HG03571 (cell line): Measurements from ENCODE around the gene SSRP1.
A peak's percentile ranks its signal among the peaks of the same experiment; 100 is the strongest.
"Not testable (repeated sequence)": the region's sequence is repeated elsewhere in the genome, so short reads cannot be mapped to it uniquely, and the experiment has no call there.

Experiments used
- ATAC-seq: cut with Tn5 transposase; IDR thresholded peaks from one replicate; pipeline ENCODE4 v1.9.1; 2021; ENCODE audit not compliant: unreplicated experiment

The SSRP1 gene

DNA sequence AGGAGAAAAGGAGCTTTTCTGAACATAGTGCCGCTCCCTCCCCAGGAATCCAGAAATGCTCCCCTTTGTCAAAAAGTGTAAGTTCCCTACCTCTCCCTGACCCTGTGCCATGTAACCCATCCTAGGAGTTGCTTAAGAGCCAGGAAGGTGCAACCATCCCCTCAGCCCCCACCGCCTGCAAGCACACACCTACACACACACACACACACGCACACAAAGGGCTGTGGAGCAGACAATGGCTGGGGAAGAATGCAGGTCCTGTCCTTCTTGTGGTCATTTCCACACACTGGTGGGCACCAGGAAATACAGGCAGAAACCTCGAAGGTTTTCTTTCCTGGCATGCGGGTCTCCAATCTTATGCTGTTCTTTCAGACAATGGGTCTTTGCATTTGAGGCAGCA, 3.6 kb upstream of the SSRP1 start:
- ATAC-seq = no peak

- no peak for ATAC-seq
These were observed 2.5 kb upstream of the SSRP1 start, which contains the start of gene P2RX3 for GRCh38 chr11:57338142-57338541. Gene P2RX3, plus strand, starts transcription at chr11:57338352. Its CDS starts 199 bp downstream, at chr11:57338551.

- not testable (repeated sequence) for ATAC-seq
These were observed 1.2 kb upstream of the SSRP1 start for GRCh38 chr11:57336856-57337255.

- ATAC-seq = no peak
These were observed 497 bp upstream of the SSRP1 start for GRCh38 chr11:57336111-57336666.

- peak; percentile 2 for ATAC-seq
These were observed 709 bp downstream of the SSRP1 start for GRCh38 chr11:57335023-57335342.

DNA sequence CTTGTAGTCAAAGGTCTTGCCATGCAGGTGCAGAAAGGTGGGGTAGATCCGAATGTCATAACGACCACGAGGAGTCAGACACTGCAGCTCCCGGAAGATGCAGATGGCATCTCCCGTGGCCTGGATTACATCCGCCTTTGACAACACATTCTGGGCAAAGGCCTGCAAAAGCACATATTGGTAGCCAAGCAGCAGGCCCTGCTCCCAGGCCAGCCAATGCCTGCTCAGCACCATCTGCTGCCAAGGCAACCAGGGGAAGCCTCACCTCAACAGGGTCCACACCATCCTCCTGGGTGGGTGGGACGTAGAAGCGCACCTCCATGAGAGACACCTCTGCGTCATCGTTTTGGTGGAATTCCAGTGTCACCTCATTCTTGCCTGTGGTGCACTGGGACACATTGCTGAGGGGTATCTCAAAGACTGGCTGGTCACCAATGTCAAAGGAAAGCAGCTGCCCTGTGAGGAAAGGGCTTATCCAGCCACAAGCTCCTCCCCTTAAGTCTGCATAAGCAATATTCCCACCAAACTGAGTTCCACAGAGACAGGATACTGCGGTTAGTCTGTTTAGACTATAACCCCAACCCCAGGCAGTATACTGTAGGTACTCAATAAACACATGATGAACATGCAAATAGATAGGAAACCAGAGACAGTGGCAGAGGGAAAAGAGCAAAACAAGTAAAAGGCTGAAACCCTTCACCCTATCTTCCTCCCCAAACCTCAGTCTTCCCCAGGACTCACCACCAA, 2.8 kb downstream of the SSRP1 start:
- no peak for ATAC-seq

DNA sequence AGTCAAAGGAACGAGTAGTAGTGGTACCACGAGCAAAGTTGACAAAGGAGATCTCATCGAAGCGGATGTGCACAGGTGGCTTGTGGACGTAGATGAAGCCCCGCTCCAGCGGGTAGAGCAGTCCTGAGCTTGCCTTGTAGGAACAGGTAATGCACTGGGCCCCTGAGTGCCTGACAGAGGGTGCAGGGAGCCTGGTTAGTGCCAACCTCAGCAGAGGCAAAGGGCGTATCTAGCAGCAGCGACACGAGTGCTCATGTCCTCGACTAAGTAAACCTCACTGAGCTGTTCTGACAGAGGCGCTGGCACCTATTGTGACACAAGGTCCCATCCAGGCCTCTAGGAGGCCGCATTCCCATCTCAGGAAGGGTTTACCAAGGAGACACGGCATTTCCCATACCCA, 4.0 kb downstream of the SSRP1 start:
- ATAC-seq = no peak

DNA sequence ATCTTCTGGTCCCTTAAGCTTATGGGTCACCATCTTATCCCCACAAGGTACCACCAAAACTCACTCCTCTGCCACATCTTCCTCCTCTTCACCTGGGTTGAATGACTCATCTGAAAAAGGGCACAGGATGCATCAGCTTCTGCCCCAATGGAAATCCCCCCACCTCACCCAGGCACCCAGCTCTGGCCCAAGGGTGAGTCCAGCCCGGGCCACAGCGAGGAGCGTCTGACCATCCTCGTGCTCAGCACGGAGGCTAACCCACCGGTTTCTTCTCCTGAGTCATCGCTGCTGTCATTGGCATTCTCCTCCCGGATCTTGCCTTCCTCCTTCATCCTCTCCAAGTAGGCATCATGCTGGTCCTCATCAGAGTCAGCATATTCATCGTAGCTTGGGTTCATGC, 5.7 kb downstream of the SSRP1 start:
- ATAC-seq = no peak

- ATAC-seq = no peak
These were observed 8.0 kb downstream of the SSRP1 start for GRCh38 chr11:57327721-57328120.

DNA sequence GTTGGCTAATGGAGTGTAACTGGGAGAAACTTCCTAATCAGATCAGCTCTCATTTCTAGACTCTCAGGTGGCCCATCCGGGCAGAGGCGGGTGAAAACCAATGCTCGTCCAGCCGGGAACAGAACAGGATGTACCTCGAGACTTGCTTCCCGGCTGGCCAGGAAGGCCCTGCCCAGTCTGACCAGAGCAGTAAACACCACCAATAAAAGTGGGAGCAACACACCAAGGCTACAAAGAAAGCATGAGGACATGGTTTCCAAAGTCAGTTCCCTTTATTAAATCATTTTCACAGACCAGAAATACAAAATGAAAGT, 10.0 kb downstream of the SSRP1 start:
- no peak for ATAC-seq

GRCh38 chr11:57324886-57325734, 10.6 kb downstream of the SSRP1 start, which contains the start of gene TNKS1BP1:
Gene TNKS1BP1, minus strand, starts transcription at chr11:57324952. Its CDS starts 3,067 bp downstream, at chr11:57321885.
- ATAC-seq = peak; percentile 87

GRCh38 chr11:57324154-57324885, 11.4 kb downstream of the SSRP1 start:
- ATAC-seq = no peak

DNA sequence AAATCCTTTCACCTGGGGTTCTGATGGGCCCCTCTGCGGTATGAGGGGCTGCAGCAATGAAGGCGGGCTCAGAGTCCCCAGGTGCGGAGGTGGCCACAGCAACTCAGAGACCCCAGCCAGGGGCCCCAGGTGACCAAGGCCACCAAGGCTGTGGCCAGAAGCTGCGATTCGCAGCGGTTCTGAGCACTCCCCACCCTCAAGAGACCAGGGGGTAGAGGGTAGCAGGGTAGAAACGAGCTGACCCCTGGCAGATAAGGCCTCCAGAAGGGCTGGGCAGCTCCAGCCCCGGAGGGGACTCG, 11.9 kb downstream of the SSRP1 start:
- ATAC-seq = no peak

DNA sequence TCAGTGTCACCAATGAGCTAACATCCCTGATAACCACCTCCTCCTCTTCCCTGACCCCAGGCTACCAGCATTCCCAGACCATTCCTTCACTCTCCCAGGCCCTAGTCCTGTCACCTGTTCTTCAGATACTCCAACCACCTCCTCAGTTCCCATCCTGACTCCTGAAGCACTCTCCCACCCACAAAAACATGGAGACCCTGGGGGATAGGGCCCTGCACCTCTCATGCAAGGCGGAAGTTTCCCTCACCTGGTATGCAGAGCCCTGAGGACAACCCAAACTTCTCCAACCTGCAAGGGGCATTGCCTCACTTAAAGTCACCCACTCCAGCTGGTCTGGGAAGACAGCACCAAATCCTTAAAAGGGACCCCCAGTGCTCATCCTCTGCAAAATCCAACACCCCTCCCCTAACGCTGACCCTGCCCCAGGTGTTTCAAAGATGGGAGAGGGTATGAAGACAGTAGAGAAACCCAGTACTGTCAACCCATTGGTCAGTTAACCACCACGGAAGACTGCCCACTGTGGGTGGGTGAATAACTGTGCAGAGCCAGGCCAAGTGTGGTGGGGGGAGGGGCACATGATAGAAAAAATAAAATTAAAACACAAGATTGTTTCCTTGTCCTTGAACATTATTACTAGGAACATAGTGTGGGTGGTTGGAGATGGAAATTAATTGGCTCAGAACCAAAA, 12.4 kb downstream of the SSRP1 start:
- no peak for ATAC-seq

DNA sequence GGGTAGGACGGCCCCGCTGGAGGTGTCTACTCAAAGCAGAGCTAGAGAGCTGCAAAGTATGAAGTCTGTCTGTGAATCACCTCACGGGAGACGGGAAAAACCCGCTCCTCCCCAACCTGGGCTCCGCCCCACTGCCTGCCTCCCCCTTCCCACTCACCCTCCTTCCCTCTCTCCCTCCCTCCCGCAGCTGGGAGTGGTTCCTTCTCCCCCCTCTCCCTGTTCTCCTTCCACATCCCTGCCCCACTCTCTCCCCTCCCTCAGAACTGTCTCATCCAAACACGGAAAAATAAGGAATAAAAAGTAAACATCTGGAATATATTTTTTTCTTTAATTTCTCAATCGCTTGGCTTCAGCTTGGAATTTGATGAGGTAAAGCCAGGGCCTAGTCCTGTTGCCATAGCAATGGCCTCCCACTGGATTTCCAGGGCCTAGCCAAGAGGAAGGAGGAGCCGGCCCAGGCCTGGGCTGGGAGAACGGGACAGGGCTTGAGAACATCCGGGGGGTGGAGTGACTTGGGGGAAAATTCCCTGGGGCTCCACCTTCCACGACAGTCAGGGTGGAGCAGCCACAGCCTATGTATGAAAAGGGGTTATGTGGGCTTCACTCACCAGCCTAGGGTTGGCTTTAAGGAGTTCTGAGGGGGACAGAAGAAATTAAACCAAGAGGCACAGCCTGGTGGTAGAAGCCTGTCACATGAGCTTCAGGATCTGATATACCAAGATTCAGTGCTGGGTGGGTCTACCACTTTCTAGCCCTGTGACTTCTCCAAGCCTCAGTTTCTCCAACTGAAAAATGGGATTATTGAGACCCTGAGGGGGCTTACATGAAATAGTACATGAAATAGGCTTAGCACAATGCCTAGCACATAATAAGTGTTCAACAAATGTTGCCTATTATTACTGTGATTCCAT, 13.2 kb downstream of the SSRP1 start:
- ATAC-seq = no peak

DNA sequence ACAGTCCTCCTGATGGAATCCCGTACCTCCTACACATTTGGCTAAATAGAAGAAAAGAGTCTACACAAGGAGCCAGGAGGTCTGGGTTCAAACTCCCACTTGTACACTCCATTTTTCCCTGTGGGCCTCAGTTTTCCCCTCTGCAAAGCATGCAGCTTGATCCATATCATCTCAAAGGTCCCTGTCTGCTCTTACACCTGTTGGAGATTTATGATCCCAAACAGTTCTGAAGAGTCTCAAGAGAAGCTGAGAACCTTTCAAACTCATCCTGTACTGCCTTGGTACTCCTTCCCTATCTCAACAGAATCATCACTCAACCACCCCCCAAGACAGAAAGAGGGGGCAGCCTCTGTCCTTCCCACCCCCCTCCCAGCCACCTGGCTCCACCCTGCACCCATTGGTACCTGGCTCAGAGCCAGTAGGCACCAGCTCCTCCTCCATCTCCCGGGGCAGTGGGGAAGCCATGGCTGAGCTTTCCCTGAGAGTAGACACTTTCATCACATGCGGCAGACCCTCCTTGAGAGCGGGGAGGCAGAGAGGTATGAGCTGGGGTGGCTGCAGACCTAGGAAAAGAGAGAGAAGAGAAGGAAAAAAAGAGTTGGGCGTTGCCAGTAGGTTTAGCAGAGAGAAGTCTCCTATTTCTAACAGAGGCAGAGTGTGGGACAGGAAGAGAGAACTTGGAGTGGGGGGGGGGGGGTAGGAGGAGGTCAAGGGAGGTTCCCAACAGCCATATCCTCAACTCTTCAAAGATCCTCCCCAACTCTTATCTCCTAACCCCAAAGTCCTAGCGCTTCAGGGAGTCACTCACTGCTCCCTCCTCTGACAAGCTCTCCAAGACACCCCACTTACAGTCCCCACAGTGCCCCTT, 14.1 kb downstream of the SSRP1 start:
- no peak for ATAC-seq

GRCh38 chr11:57320719-57321387, 14.8 kb downstream of the SSRP1 start:
- ATAC-seq = no peak

DNA sequence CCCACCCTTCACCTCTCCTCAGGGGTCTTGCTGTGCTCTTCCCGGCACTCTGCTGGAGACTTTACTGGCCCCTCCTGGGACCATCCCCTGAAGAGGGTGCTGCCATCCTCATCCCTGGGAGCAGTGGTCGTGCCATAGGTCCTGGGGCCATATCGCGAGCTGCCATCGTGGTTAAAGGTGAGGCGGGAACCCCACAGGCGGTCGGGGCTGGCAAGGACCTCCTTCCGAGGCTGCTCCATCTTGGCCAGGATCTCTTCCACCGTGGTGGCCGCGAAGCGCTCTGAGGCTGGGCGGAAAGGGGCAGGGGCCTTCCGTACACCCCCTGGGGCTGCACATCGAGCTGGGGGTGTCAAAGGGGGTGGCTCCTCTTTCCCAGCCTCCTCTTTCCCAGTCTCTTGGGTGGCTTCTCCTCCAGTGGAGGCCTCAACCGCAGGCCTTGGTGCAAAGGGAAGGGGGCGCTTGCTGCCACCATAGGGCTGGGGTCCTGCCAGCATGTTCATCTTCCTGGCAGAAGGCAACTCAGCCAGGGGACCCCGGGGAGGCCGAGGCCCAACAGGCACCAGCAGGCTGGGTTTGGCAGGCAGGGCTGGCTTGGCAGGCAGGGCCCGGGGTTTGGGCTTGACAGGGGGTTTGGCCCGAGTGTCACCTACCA, 15.5 kb downstream of the SSRP1 start:
- no peak for ATAC-seq
